ENCODE data around the gene CYBC1. TPM values are rescaled to one million over a fixed set of nuclear protein-coding genes. Genes with fewer than 3 reads are reported as not detected.

Gene CYBC1
- total RNA-seq, 2 experiments from 2014 or later = 60.2 to 62.4 TPM

GRCh38 chr17:82475458-82475857 lies 24.9 kb upstream of the CYBC1 start:
- ChIA-PET CTCF (no interaction called here), POLR2A (no interaction called here)
- Mint-ChIP-seq H3K36me3 (ENCODE audit: low read depth) (peaks cover 60% of the 10 kb centered on the region), H3K27ac (no peak overlapping the region), H3K9me3 (no peaks in the 10 kb centered on the region), H3K4me1 (ENCODE audit: low read depth) (no peaks in the 10 kb centered on the region), H3K27me3 (no peaks in the 10 kb centered on the region), H3K4me3 (no peak overlapping the region)
- Histone ChIP-seq H3K36me3 (ENCODE audit: insufficient read depth, low read length) (peaks cover 82% of the 10 kb centered on the region), H3K27ac (ENCODE audit: low read depth in 1 of 2, low read length in 2 of 2) (no peak overlapping the region), H3K4me1 (ENCODE audit: insufficient read depth, low read length) (peaks cover 4% of the 10 kb centered on the region), H3K4me3 (ENCODE audit: low read length) (no peak overlapping the region), H3K27me3 (ENCODE audit: control insufficient read depth in 1 of 2, insufficient read depth in 2 of 2, low read length in 2 of 2) (no peaks in the 10 kb centered on the region), H3K9me3 (ENCODE audit: control insufficient read depth in 1 of 2, insufficient read depth in 1 of 2, low read length in 2 of 2) (no peaks in the 10 kb centered on the region)
- no peak for TF ChIP-seq CTCF (IDR thresholded peaks at IDR 0.05)
- ATAC-seq (ENCODE audit: poor library complexity) = no peak
- intact Hi-C loops (cut with DNase I, micrococcal nuclease) = no loop called here
- DNase-seq = no peak

- Mint-ChIP-seq H3K27me3 (no peaks in the 10 kb centered on the region), H3K27ac (no peak overlapping the region), H3K4me1 (ENCODE audit: low read depth) (no peaks in the 10 kb centered on the region), H3K36me3 (ENCODE audit: low read depth) (peaks cover 59% of the 10 kb centered on the region), H3K9me3 (no peaks in the 10 kb centered on the region), H3K4me3 (no peak overlapping the region)
- Histone ChIP-seq H3K4me1 (ENCODE audit: insufficient read depth, low read length) (peaks cover 4% of the 10 kb centered on the region), H3K4me3 (ENCODE audit: low read length) (no peak overlapping the region), H3K27ac (ENCODE audit: low read depth in 1 of 2, low read length in 2 of 2) (no peak overlapping the region), H3K9me3 (ENCODE audit: control insufficient read depth in 1 of 2, insufficient read depth in 1 of 2, low read length in 2 of 2) (no peaks in the 10 kb centered on the region), H3K36me3 (ENCODE audit: insufficient read depth, low read length) (peaks cover 81% of the 10 kb centered on the region), H3K27me3 (ENCODE audit: control insufficient read depth in 1 of 2, insufficient read depth in 2 of 2, low read length in 2 of 2) (no peaks in the 10 kb centered on the region)
- POLR2A ChIA-PET = no interaction called here
- ATAC-seq (ENCODE audit: poor library complexity) (no peak), DNase-seq (no peak)
- no peak for TF ChIP-seq CTCF (IDR thresholded peaks at IDR 0.05)
- intact Hi-C loops (cut with DNase I, micrococcal nuclease) = no loop called here
- CTCF ChIA-PET = no interaction called here
Observed at GRCh38 chr17:82474223-82475010, 23.9 kb upstream of the CYBC1 start.

- Mint-ChIP-seq H3K27ac (no peak overlapping the region), H3K4me1 (ENCODE audit: low read depth) (no peaks in the 10 kb centered on the region), H3K27me3 (no peaks in the 10 kb centered on the region), H3K4me3 (no peak overlapping the region), H3K9me3 (no peaks in the 10 kb centered on the region), H3K36me3 (ENCODE audit: low read depth) (peaks cover 72% of the 10 kb centered on the region)
- Histone ChIP-seq H3K9me3 (ENCODE audit: control insufficient read depth in 1 of 2, insufficient read depth in 1 of 2, low read length in 2 of 2) (no peaks in the 10 kb centered on the region), H3K4me1 (ENCODE audit: insufficient read depth, low read length) (no peaks in the 10 kb centered on the region), H3K4me3 (ENCODE audit: low read length) (no peak overlapping the region), H3K27ac (ENCODE audit: low read depth in 1 of 2, low read length in 2 of 2) (no peak overlapping the region), H3K36me3 (ENCODE audit: insufficient read depth, low read length) (peaks cover 86% of the 10 kb centered on the region), H3K27me3 (ENCODE audit: control insufficient read depth in 1 of 2, insufficient read depth in 2 of 2, low read length in 2 of 2) (no peaks in the 10 kb centered on the region)
- POLR2A ChIA-PET = interaction anchor here (1.0 kb wide), 1 partner anchor 12 kb away, joined by 3 read pairs; no protein-coding TSS in a partner anchor
- no peak for TF ChIP-seq CTCF (IDR thresholded peaks at IDR 0.05)
- CTCF ChIA-PET = no interaction called here
- intact Hi-C loops (cut with DNase I, micrococcal nuclease) = no loop called here
- ATAC-seq (ENCODE audit: poor library complexity) (no peak), DNase-seq (no peak)
Observed at GRCh38 chr17:82470065-82470464, 19.5 kb upstream of the CYBC1 start.

Measured in CD4-positive, alpha-beta T cell (primary cell).